Ovary (tissue), 9 donors: Measurements from ENCODE around the gene SYT9. TPM values are rescaled to one million over a fixed set of nuclear protein-coding genes. Genes with fewer than 3 reads are reported as not detected.

Source experiments
- DNase-seq, 5 donors: peaks; one replicate each; pipeline ENCODE4 v3.0.0-alpha.2; 2019 to 2020
- H3K27ac ChIP-seq, 2 donors: fragments of 200-600 bp; one replicate each; pipeline versions ENCODE4 v1.5.1 to v1.8.0; 2019 to 2022
- H3K27me3 ChIP-seq: fragments of 200-600 bp; one replicate; pipeline ENCODE4 v1.8.0; 2022
- H3K36me3 ChIP-seq: fragments of 200-600 bp; sonication (generic); one replicate; pipeline ENCODE4 v1.5.1; 2019
- H3K4me1 ChIP-seq: one replicate; pipeline ENCODE4 v1.8.1; 2013; ENCODE audit warnings: mild to moderate bottlenecking, moderate library complexity; ENCODE audit not compliant: insufficient read depth
- H3K4me3 ChIP-seq: fragments of 200-600 bp; sonication (generic); one replicate; pipeline ENCODE4 v1.5.1; 2017
- H3K9me3 ChIP-seq, 2 donors: fragments of 200-600 bp in 1 of 2; sonication (generic) in 1 of 2; one replicate each; pipeline versions ENCODE4 v1.5.1 to v1.8.1; 2013 to 2019; ENCODE audit warnings: mild to moderate bottlenecking in 1 of 2, moderate library complexity in 1 of 2
- EP300 ChIP-seq: sonication (generic); formaldehyde crosslinking; IDR thresholded peaks from one replicate; pipeline ENCODE4 v1.6.1; 2017; ENCODE audit warnings: antibody characterized with exemption
- POLR2A ChIP-seq: fragments of 450-650 bp; IDR thresholded peaks from one replicate; pipeline ENCODE4 v1.6.1; 2017; ENCODE audit warnings: antibody characterized with exemption, mild to moderate bottlenecking, moderate library complexity
- WGBS, 3 donors: extraction: QIAGEN DNeasy Blood & Tissue Kit in 1 of 3; methylation state at CpG; one replicate each; pipeline versions ENCODE4 v1.1.5 to v1.1.7; 2013 to 2017; 5-methylcytosine and 5-hydroxymethylcytosine counted together
- intact Hi-C, 4 donors: fragments of 100-400 bp; cut with DNase I; formaldehyde crosslinking; loops; one replicate each; pipeline versions ENCODE4 v1.11.0 to v1.15.1; 2022 to 2023
- polyA plus RNA-seq, 2 donors: library from polyadenylated mRNA; stranded (reverse); fragments of 200-250 nt in 1 of 2; fragments of 350-450 nt in 1 of 2; fragmentation: Illumina TruSeq in 1 of 2; extraction: RNeasy Lipid Tissue Mini Kit (QIAGEN cat#74804) in 1 of 2; gene quantifications; one replicate each; pipeline ENCODE4 v1.2.3, GENCODE V29; 2013 to 2014
- total RNA-seq, 7 donors: library from RNA; depleted of rRNA in 2 of 7; stranded (reverse); fragments of >200 nt in 2 of 7; fragmentation: NEBNext Ultra II Directional in 3 of 7; extraction: Animal tissue kit (Norgen Biotek cat#: 25700) in 3 of 7; gene quantifications; one replicate each; pipeline versions ENCODE4 v1.1.0 to v1.2.4, GENCODE V29; 2016 to 2023
- TF ChIP-seq, protein P1 (sequence below), 3 donors: fragments of 450-650 bp in 2 of 3; fragments of 200-600 bp in 1 of 3; IDR thresholded peaks; one replicate each; pipeline versions ENCODE4 v1.5.1 to v1.8.0; 2016 to 2022; ENCODE audit warnings: antibody characterized with exemption in 3 of 3, mild to moderate bottlenecking in 1 of 3
- donor health status: DM: no; HTN: no; CAD: no; lungs with moderate emphysema.
- donor health status: DM: no; HTN: no; CAD: no.
- donor health status: Bipolar disorder and iron deficiency.
- donor health status: DM: yes; HTN: yes; CAD: no.
- donor health status: DM: no; HTN: no; CAD: no.
- donor health status: DM: yes; HTN: yes; CAD: no.

The SYT9 gene
- total and polyA plus RNA-seq, 9 donors = 0.05 to 0.48 (median 0.13) TPM; not detected in 3

- no peak for DNase-seq
- H3K27ac ChIP-seq = no peak overlapping the region
- no peak overlapping the region for H3K4me3 ChIP-seq
- intact Hi-C loops = no loop called here
- H3K36me3 ChIP-seq = no peaks in the 10 kb centered on the region
- no peaks in the 10 kb centered on the region for H3K9me3 ChIP-seq
- WGBS, 3 donors = 74 to 85% (median 80%) methylated on average over 3 of the region's 3 CpGs
- no peak for TF ChIP-seq POLR2A
- TF ChIP-seq, protein P1, sequence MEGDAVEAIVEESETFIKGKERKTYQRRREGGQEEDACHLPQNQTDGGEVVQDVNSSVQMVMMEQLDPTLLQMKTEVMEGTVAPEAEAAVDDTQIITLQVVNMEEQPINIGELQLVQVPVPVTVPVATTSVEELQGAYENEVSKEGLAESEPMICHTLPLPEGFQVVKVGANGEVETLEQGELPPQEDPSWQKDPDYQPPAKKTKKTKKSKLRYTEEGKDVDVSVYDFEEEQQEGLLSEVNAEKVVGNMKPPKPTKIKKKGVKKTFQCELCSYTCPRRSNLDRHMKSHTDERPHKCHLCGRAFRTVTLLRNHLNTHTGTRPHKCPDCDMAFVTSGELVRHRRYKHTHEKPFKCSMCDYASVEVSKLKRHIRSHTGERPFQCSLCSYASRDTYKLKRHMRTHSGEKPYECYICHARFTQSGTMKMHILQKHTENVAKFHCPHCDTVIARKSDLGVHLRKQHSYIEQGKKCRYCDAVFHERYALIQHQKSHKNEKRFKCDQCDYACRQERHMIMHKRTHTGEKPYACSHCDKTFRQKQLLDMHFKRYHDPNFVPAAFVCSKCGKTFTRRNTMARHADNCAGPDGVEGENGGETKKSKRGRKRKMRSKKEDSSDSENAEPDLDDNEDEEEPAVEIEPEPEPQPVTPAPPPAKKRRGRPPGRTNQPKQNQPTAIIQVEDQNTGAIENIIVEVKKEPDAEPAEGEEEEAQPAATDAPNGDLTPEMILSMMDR (IDR thresholded peaks at IDR 0.05) = no peak
- no peak for TF ChIP-seq EP300
- no peaks in the 10 kb centered on the region for H3K4me1 ChIP-seq
- H3K27me3 ChIP-seq = no peaks in the 10 kb centered on the region
These were observed 18.6 kb downstream of the SYT9 start for GRCh38 chr11:7270233-7270865.

- Histone ChIP-seq H3K36me3 (no peaks in the 10 kb centered on the region), H3K9me3 (no peaks in the 10 kb centered on the region), H3K27me3 (no peaks in the 10 kb centered on the region), H3K4me3 (no peak overlapping the region), H3K4me1 (no peaks in the 10 kb centered on the region), H3K27ac (no peak overlapping the region)
- intact Hi-C loops = no loop called here
- WGBS, 3 donors = 30 to 45% (median 38%) methylated on average over 2 of the region's 2 CpGs
- TF ChIP-seq, protein P1 (IDR thresholded peaks at IDR 0.05) = no peak
- TF ChIP-seq EP300 (no peak), POLR2A (no peak)
- no peak for DNase-seq
These were observed 20.7 kb downstream of the SYT9 start for GRCh38 chr11:7272373-7272772.

GRCh38 chr11:7275133-7275532, 23.4 kb downstream of the SYT9 start:
- TF ChIP-seq, protein P1 (IDR thresholded peaks at IDR 0.05) = no peak
- no peak for TF ChIP-seq EP300
- no peak for TF ChIP-seq POLR2A
- no peak for DNase-seq
- Histone ChIP-seq H3K9me3 (no peaks in the 10 kb centered on the region), H3K27ac (no peak overlapping the region), H3K4me1 (no peaks in the 10 kb centered on the region), H3K36me3 (no peaks in the 10 kb centered on the region), H3K27me3 (no peaks in the 10 kb centered on the region), H3K4me3 (no peak overlapping the region)
- intact Hi-C loops = no loop called here

DNA sequence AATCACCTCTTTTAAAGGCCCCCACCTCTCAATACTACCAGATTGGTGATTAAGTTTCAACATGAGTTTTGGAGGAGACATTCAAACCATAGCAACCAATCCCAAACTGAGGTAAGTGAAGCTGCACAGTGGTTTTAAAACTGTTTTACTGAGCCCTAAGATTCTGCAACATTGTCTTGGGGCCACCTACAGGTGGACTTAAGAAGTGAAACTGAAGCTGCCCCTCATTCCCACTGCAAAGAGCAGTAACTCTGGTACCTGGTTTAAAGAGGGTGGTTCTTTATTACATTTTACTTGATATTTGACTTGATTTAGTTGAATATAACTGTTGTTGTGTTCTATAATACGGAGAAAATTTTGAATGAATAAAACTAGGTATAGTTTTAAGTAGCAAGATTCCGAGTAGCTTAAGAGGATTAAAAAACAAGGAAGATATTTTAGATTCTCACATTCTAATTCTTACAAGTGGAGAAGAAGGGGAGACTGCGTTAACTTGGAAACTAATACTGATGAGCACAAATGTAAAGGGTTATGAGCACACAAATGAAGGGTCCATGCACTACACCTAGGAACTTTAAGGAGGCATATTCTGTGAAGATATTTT, 26.7 kb downstream of the SYT9 start:
- 43 to 57% (median 49%) methylated on average over 3 of the region's 3 CpGs for WGBS, 3 donors
- intact Hi-C loops = no loop called here
- Histone ChIP-seq H3K4me1 (no peaks in the 10 kb centered on the region), H3K27ac (no peak overlapping the region), H3K4me3 (no peak overlapping the region), H3K27me3 (no peaks in the 10 kb centered on the region), H3K9me3 (no peaks in the 10 kb centered on the region), H3K36me3 (no peaks in the 10 kb centered on the region)
- no peak for DNase-seq
- no peak for TF ChIP-seq EP300
- no peak for TF ChIP-seq POLR2A
- TF ChIP-seq, protein P1 (IDR thresholded peaks at IDR 0.05) = no peak
